IPS-18c (cell line): ENCODE data around the gene GLUD1.
"Not testable (repeated sequence)": the region's sequence is repeated elsewhere in the genome, so short reads cannot be mapped to it uniquely, and the experiment has no call there.

ENCODE experiments used
- H3K4me3 ChIP-seq: 2 replicates; pipeline ENCODE4 v1.7.0; 2013; ENCODE audit warnings: low read depth, mild to moderate bottlenecking, low read length, moderate library complexity; ENCODE audit not compliant: insufficient read depth
- H3K9me3 ChIP-seq: one replicate; pipeline ENCODE4 v1.6.1; 2013; ENCODE audit warnings: mild to moderate bottlenecking, low read length, moderate library complexity; ENCODE audit not compliant: control insufficient read depth, insufficient read depth

The GLUD1 gene

GRCh38 chr10:87094373-87095235 lies at the start of gene GLUD1, which contains the start of gene SHLD2:
TSS of gene GLUD1 (minus strand) at chr10:87094843. CDS start at chr10:87094769, 74 bp downstream.
TSS of gene SHLD2 (plus strand) at chr10:87095206. CDS start at chr10:87151355, 56,149 bp downstream.
- H3K9me3 ChIP-seq = no peaks in the 10 kb centered on the region
- peak within 1 kb of the TSS; percentile 75 for H3K4me3 ChIP-seq

GRCh38 chr10:87143109-87143418 lies 48.4 kb upstream of the GLUD1 start:
- not testable (repeated sequence) for H3K9me3 ChIP-seq, H3K4me3 ChIP-seq

- not testable (repeated sequence) for H3K4me3 ChIP-seq
Measured at GRCh38 chr10:87142230-87143108, 47.8 kb upstream of the GLUD1 start.

GRCh38 chr10:87137478-87137877 lies 42.8 kb upstream of the GLUD1 start:
- H3K9me3 ChIP-seq, H3K4me3 ChIP-seq: not testable (repeated sequence)

More at GRCh38 chr10:87142230-87143108, 47.8 kb upstream of the GLUD1 start:
- not testable (repeated sequence) for H3K9me3 ChIP-seq

GRCh38 chr10:87134440-87134839 lies 39.8 kb upstream of the GLUD1 start:
- H3K9me3 ChIP-seq, H3K4me3 ChIP-seq: not testable (repeated sequence)

GRCh38 chr10:87133936-87134335 lies 39.3 kb upstream of the GLUD1 start:
- not testable (repeated sequence) for H3K9me3 ChIP-seq, H3K4me3 ChIP-seq

- H3K4me3 ChIP-seq, H3K9me3 ChIP-seq: not testable (repeated sequence)
Measured at GRCh38 chr10:87132176-87132575, 37.5 kb upstream of the GLUD1 start.

GRCh38 chr10:87127607-87128156 lies 33.0 kb upstream of the GLUD1 start:
- H3K4me3 ChIP-seq, H3K9me3 ChIP-seq: not testable (repeated sequence)

GRCh38 chr10:87127048-87127447 lies 32.4 kb upstream of the GLUD1 start:
- H3K4me3 ChIP-seq, H3K9me3 ChIP-seq: not testable (repeated sequence)

- H3K4me3 ChIP-seq, H3K9me3 ChIP-seq: not testable (repeated sequence)
Measured at GRCh38 chr10:87123351-87123750, 28.7 kb upstream of the GLUD1 start.

- not testable (repeated sequence) for H3K4me3 ChIP-seq
Measured at GRCh38 chr10:87119029-87119428, 24.4 kb upstream of the GLUD1 start.

GRCh38 chr10:87118122-87118521 lies 23.5 kb upstream of the GLUD1 start:
- not testable (repeated sequence) for H3K9me3 ChIP-seq

More at GRCh38 chr10:87119029-87119428, 24.4 kb upstream of the GLUD1 start:
- H3K9me3 ChIP-seq = not testable (repeated sequence)

GRCh38 chr10:87105446-87106124 lies 10.9 kb upstream of the GLUD1 start:
- H3K9me3 ChIP-seq = no peaks in the 10 kb centered on the region
- H3K4me3 ChIP-seq = no peak overlapping the region

More at GRCh38 chr10:87118122-87118521, 23.5 kb upstream of the GLUD1 start:
- not testable (repeated sequence) for H3K4me3 ChIP-seq

GRCh38 chr10:87104727-87105126 lies 10.1 kb upstream of the GLUD1 start:
- H3K9me3 ChIP-seq, H3K4me3 ChIP-seq: not testable (repeated sequence)

- Histone ChIP-seq H3K9me3 (no peaks in the 10 kb centered on the region), H3K4me3 (no peak overlapping the region)
Measured at GRCh38 chr10:87101996-87102395, 7.4 kb upstream of the GLUD1 start.

GRCh38 chr10:87095236-87095945 lies 748 bp upstream of the GLUD1 start:
- peak overlapping the region; percentile 74 for H3K4me3 ChIP-seq
- no peaks in the 10 kb centered on the region for H3K9me3 ChIP-seq
